Transverse colon (tissue), 3 donors: ENCODE measurements around the gene CYP2J2.

Source experiments
- POLR2A ChIP-seq: fragments of 450-650 bp; IDR thresholded peaks from one replicate; pipeline ENCODE4 v1.6.1; 2016; ENCODE audit warnings: antibody characterized with exemption, mild to moderate bottlenecking, moderate library complexity
- TF ChIP-seq, protein P1 (sequence below), 5 experiments: fragments of 200-600 bp in 3 of 5; fragments of 450-650 bp in 2 of 5; sonication (generic) in 3 of 5; IDR thresholded peaks; 1 replicate in 2 of 5; 2 replicates in 3 of 5; pipeline ENCODE4 v1.5.1; 2016 to 2017; ENCODE audit warnings: antibody characterized with exemption in 5 of 5, inconsistent platforms in 3 of 5, mild to moderate bottlenecking in 2 of 5, moderate library complexity in 1 of 5

DNA sequence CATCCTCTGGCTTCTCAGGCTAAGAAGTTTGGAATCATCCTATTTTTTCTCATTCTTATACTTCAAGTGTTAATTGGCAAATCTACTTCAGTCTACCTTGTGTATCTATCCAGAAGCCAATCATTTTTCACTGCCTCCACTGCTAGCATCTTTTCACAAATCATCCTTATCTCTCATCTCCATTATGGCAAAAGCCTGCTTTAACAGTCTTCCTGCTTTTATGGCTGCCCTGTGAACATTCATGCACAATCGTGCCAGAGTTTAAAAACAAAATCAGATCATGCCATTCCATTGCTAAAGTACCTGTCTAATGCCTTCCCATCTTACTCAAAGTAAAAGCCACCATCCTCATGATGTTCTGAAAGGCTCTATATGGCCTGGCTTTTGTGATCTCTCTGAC lies 19.2 kb upstream of the CYP2J2 start:
- TF ChIP-seq, protein P1, sequence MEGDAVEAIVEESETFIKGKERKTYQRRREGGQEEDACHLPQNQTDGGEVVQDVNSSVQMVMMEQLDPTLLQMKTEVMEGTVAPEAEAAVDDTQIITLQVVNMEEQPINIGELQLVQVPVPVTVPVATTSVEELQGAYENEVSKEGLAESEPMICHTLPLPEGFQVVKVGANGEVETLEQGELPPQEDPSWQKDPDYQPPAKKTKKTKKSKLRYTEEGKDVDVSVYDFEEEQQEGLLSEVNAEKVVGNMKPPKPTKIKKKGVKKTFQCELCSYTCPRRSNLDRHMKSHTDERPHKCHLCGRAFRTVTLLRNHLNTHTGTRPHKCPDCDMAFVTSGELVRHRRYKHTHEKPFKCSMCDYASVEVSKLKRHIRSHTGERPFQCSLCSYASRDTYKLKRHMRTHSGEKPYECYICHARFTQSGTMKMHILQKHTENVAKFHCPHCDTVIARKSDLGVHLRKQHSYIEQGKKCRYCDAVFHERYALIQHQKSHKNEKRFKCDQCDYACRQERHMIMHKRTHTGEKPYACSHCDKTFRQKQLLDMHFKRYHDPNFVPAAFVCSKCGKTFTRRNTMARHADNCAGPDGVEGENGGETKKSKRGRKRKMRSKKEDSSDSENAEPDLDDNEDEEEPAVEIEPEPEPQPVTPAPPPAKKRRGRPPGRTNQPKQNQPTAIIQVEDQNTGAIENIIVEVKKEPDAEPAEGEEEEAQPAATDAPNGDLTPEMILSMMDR (IDR thresholded peaks at IDR 0.05) = no peak
- TF ChIP-seq POLR2A = no peak
